Measurements from ENCODE around the gene TMEM125. TPM values are rescaled to one million over a fixed set of nuclear protein-coding genes. Genes with fewer than 3 reads are reported as not detected.

Gene TMEM125
- polyA plus RNA-seq, 1 of the 3 experiments (the other 2 are of a cell fraction) = not detected

GRCh38 chr1:43266881-43267280 lies 2.9 kb upstream of the TMEM125 start (continued):
- TF ChIP-seq RCOR1 (IDR thresholded peaks at IDR 0.05; ENCODE audit: low read length) = no peak
- TF ChIP-seq TCF12 (IDR thresholded peaks at IDR 0.05) = no peak
- TF ChIP-seq EZH2phosphoT487 (IDR thresholded peaks at IDR 0.05; ENCODE audit: borderline replicate concordance, low read depth) = no peak
- TF ChIP-seq ZBTB33 (IDR thresholded peaks at IDR 0.05; ENCODE audit: borderline replicate concordance, low read depth) = no peak
- no peak for TF ChIP-seq NRF1 (IDR thresholded peaks at IDR 0.05; ENCODE audit: low read depth, low read length)
- no peak for TF ChIP-seq REST (IDR thresholded peaks at IDR 0.05; ENCODE audit: low read depth, low read length)
- TF ChIP-seq NFIC (IDR thresholded peaks at IDR 0.05; ENCODE audit: borderline replicate concordance) = no peak
- no peak for TF ChIP-seq RXRA (IDR thresholded peaks at IDR 0.05; ENCODE audit: borderline replicate concordance, low read depth)
- no peak for TF ChIP-seq FOSL2 (IDR thresholded peaks at IDR 0.05; ENCODE audit: borderline replicate concordance, low read depth)

- Histone ChIP-seq H3K9ac (no peak overlapping the region), H3K4me1 (ENCODE audit: control insufficient read depth in 1 of 2, insufficient read depth in 2 of 2, low read depth in 1 of 2, low read length in 1 of 2) (no peaks in the 10 kb centered on the region), H3K27ac (ENCODE audit: low read depth in 2 of 2, low read length in 1 of 2) (no peak overlapping the region), H3K79me2 (ENCODE audit: insufficient read depth) (no peaks in the 10 kb centered on the region), H3K9me3 (peaks cover 9% of the 10 kb centered on the region), H3F3A (replicated peaks; ENCODE audit: insufficient read depth) (no peaks in the 10 kb centered on the region), H3K27me3 (ENCODE audit: insufficient read depth) (no peaks in the 10 kb centered on the region), H3K36me3 (replicated peaks in 1 of 2; ENCODE audit: control insufficient read depth in 1 of 2, insufficient read depth in 2 of 2, low read length in 1 of 2) (no peaks in the 10 kb centered on the region), H3K4me2 (no peak overlapping the region), H2AFZ (ENCODE audit: low read depth) (no peak overlapping the region), H4K20me1 (ENCODE audit: insufficient read depth) (no peaks in the 10 kb centered on the region), H3K9me2 (no peaks in the 10 kb centered on the region), H3K4me3 (ENCODE audit: low read depth in 2 of 2, low read length in 1 of 2) (no peak overlapping the region)
- ChIA-PET CTCF (no interaction called here), POLR2A (no interaction called here)
- DNase-seq = no peak
- 71% methylated on average over 8 of the region's 9 CpGs for WGBS (ENCODE audit: low lambda C conversion rate)
- no peak for TF ChIP-seq EZH2phosphoT487 (IDR thresholded peaks at IDR 0.05; ENCODE audit: borderline replicate concordance, low read depth)
- TF ChIP-seq MEF2A (IDR thresholded peaks at IDR 0.05; ENCODE audit: borderline replicate concordance, low read depth) = no peak
- TF ChIP-seq RCOR1 (IDR thresholded peaks at IDR 0.05; ENCODE audit: low read length) = no peak
- TF ChIP-seq GABPA (IDR thresholded peaks at IDR 0.05; ENCODE audit: low read depth) = no peak
- TF ChIP-seq, protein P1, sequence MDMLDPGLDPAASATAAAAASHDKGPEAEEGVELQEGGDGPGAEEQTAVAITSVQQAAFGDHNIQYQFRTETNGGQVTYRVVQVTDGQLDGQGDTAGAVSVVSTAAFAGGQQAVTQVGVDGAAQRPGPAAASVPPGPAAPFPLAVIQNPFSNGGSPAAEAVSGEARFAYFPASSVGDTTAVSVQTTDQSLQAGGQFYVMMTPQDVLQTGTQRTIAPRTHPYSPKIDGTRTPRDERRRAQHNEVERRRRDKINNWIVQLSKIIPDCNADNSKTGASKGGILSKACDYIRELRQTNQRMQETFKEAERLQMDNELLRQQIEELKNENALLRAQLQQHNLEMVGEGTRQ (IDR thresholded peaks at IDR 0.05; ENCODE audit: borderline replicate concordance, low read depth, low read length) = no peak
- TF ChIP-seq FOXM1 (IDR thresholded peaks at IDR 0.05; ENCODE audit: low read depth) = no peak
- TF ChIP-seq, protein P2, sequence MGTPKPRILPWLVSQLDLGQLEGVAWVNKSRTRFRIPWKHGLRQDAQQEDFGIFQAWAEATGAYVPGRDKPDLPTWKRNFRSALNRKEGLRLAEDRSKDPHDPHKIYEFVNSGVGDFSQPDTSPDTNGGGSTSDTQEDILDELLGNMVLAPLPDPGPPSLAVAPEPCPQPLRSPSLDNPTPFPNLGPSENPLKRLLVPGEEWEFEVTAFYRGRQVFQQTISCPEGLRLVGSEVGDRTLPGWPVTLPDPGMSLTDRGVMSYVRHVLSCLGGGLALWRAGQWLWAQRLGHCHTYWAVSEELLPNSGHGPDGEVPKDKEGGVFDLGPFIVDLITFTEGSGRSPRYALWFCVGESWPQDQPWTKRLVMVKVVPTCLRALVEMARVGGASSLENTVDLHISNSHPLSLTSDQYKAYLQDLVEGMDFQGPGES (IDR thresholded peaks at IDR 0.05; ENCODE audit: low read depth, low read length) = no peak
- TF ChIP-seq ELF1 (IDR thresholded peaks at IDR 0.05) = no peak
- no peak for TF ChIP-seq JUND (IDR thresholded peaks at IDR 0.05)
- TF ChIP-seq, protein P3, sequence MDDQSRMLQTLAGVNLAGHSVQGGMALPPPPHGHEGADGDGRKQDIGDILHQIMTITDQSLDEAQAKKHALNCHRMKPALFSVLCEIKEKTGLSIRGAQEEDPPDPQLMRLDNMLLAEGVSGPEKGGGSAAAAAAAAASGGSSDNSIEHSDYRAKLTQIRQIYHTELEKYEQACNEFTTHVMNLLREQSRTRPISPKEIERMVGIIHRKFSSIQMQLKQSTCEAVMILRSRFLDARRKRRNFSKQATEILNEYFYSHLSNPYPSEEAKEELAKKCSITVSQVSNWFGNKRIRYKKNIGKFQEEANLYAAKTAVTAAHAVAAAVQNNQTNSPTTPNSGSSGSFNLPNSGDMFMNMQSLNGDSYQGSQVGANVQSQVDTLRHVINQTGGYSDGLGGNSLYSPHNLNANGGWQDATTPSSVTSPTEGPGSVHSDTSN (IDR thresholded peaks at IDR 0.05) = no peak
- TF ChIP-seq REST (IDR thresholded peaks at IDR 0.05; ENCODE audit: low read depth, low read length) = no peak
- no peak for TF ChIP-seq TAF1 (IDR thresholded peaks at IDR 0.05; ENCODE audit: borderline replicate concordance, low read depth, low read length)
- no peak for TF ChIP-seq FOSL2 (IDR thresholded peaks at IDR 0.05; ENCODE audit: borderline replicate concordance, low read depth)
- no peak for TF ChIP-seq SIN3A (IDR thresholded peaks at IDR 0.05; ENCODE audit: borderline replicate concordance, low read depth, low read length)
These were observed 2.4 kb upstream of the TMEM125 start for GRCh38 chr1:43267291-43267805.

Measured in SK-N-SH (cell line).